Activated naive CD8-positive, alpha-beta T cell treated with anti-CD3 and anti-CD28 coated beads, Interleukin-2, amount 10 ng/mL, durations not matched to agents 7 days and 5 days (primary cell): ENCODE measurements around the gene HRAS. TPM values are rescaled to one million over a fixed set of nuclear protein-coding genes. Genes with fewer than 3 reads are reported as not detected.
"Not testable (repeated sequence)": the region's sequence is repeated elsewhere in the genome, so short reads cannot be mapped to it uniquely, and the experiment has no call there.

Experiments used
- ATAC-seq: fragments of 150-1000 bp; cut with Tn5 transposase; one replicate; pipeline ENCODE4 v1.10.0; 2021; ENCODE audit warnings: low read depth, moderate library complexity
- POLR2A ChIA-PET: fragments of 350-600 bp; sonication (Branson Sonifier 250); formaldehyde crosslinking; loops from one replicate; lab custom pipeline; 2021; ENCODE audit warnings: antibody characterized with exemption; lab: Charles Lee
- DNase-seq: peaks from one replicate; pipeline ENCODE4 v3.0.0; 2021
- H3K27ac Mint-ChIP-seq: one replicate; pipeline ENCODE4 v1.8.0; 2022; ENCODE audit warnings: mild to moderate bottlenecking, mixed read lengths
- H3K27me3 Mint-ChIP-seq: one replicate; pipeline ENCODE4 v1.8.0; 2022; ENCODE audit warnings: mild to moderate bottlenecking, moderate library complexity, mixed read lengths
- H3K36me3 Mint-ChIP-seq: one replicate; pipeline ENCODE4 v1.8.0; 2021; ENCODE audit warnings: mild to moderate bottlenecking, mixed read lengths
- H3K4me1 Mint-ChIP-seq: one replicate; pipeline ENCODE4 v1.8.0; 2021; ENCODE audit warnings: mixed read lengths
- H3K4me3 Mint-ChIP-seq: one replicate; pipeline ENCODE4 v1.8.0; 2022; ENCODE audit warnings: mild to moderate bottlenecking, moderate library complexity, mixed read lengths
- H3K9me3 Mint-ChIP-seq: one replicate; pipeline ENCODE4 v1.8.0; 2021; ENCODE audit warnings: mixed read lengths
- total RNA-seq, 2 experiments: library from RNA; stranded (reverse); gene quantifications; one replicate each; pipeline ENCODE4 v1.2.3, GENCODE V29; 2021

The HRAS gene
- total RNA-seq, 2 experiments from 2014 or later = 47.6 to 49.9 TPM

GRCh38 chr11:574632-575312 is 39.4 kb upstream of the HRAS start:
- Mint-ChIP-seq H3K27ac (peak overlapping the region; percentile 21), H3K27me3 (peaks cover 16% of the 10 kb centered on the region), H3K9me3 (no peaks in the 10 kb centered on the region), H3K4me3 (peak overlapping the region; percentile 87), H3K36me3 (peaks cover 1% of the 10 kb centered on the region), H3K4me1 (peaks cover 32% of the 10 kb centered on the region)
- ATAC-seq = no peak
- no peak for DNase-seq
- POLR2A ChIA-PET = interaction anchor here (1.3 to 2.0 kb wide), 5 partner anchors 9 to 39 kb away, joined by 5 to 23 read pairs (median 9); no protein-coding TSS in a partner anchor

- peaks cover 27% of the 10 kb centered on the region for H3K4me1 Mint-ChIP-seq
- POLR2A ChIA-PET, H3K36me3 Mint-ChIP-seq, H3K9me3 Mint-ChIP-seq, ATAC-seq, H3K27ac Mint-ChIP-seq, DNase-seq: not testable (repeated sequence)
- peak overlapping the region; percentile 87 for H3K4me3 Mint-ChIP-seq
- peaks cover 16% of the 10 kb centered on the region for H3K27me3 Mint-ChIP-seq
These were observed 38.7 kb upstream of the HRAS start for GRCh38 chr11:574031-574570.

DNA sequence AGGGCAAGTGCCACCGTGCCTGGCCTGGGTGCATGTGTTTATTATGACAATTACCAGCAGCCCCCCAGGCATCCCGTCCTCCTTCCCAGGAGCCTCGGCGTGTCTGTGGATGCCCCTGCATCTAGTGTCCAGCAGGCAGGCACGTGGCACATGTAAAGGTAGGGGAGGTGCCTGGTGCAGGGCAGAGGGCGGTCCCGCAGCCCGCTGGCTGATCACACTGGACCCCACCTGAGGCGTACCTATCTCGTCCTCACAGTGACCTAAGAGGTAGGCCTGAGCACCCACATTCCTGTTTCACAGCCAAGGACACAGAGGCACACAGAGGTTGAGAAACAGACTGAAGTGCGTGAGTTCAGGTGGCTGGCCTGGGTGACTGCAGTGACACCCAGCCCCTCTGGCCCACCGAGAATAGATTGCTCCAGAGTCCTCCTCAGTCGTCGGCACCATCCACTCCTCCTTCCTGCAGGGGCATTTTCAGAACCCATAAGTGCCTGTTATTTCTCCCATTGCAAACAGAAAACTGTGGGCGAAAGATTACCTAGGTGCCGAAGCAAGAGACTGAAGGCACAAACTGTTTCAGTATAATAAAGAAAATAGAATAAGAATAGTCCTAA is 37.9 kb upstream of the HRAS start:
- H3K27me3 Mint-ChIP-seq = peaks cover 16% of the 10 kb centered on the region
- H3K36me3 Mint-ChIP-seq = no peaks in the 10 kb centered on the region
- H3K4me1 Mint-ChIP-seq = peaks cover 19% of the 10 kb centered on the region
- ATAC-seq (no peak), DNase-seq (no peak)
- no peak overlapping the region for H3K4me3 Mint-ChIP-seq
- no peak overlapping the region for H3K27ac Mint-ChIP-seq
- no peaks in the 10 kb centered on the region for H3K9me3 Mint-ChIP-seq
- POLR2A ChIA-PET = no interaction called here

DNA sequence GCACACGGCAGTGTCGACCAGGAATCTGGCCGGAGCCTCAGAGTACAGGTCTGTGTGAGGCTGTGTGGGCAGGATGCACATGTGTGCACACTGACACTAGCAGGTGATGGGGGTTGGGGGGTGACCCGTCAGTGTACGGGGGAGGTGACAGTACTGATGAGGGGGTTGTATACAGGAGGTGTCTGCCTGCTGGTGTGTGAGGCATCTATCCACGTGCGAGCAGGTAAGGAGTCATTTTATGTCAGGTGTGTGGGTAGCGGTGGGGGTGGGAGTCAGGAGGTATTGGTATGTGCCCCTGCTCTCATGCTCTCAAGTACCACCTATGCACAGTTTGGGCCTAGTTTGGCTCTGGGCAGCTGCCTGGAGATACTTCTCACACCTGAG is 36.4 kb upstream of the HRAS start:
- Mint-ChIP-seq H3K4me1 (peaks cover 14% of the 10 kb centered on the region), H3K4me3 (no peak overlapping the region), H3K27me3 (peaks cover 16% of the 10 kb centered on the region), H3K27ac (no peak overlapping the region), H3K36me3 (peaks cover 3% of the 10 kb centered on the region), H3K9me3 (no peaks in the 10 kb centered on the region)
- ATAC-seq (no peak), DNase-seq (no peak)
- POLR2A ChIA-PET = no interaction called here

DNA sequence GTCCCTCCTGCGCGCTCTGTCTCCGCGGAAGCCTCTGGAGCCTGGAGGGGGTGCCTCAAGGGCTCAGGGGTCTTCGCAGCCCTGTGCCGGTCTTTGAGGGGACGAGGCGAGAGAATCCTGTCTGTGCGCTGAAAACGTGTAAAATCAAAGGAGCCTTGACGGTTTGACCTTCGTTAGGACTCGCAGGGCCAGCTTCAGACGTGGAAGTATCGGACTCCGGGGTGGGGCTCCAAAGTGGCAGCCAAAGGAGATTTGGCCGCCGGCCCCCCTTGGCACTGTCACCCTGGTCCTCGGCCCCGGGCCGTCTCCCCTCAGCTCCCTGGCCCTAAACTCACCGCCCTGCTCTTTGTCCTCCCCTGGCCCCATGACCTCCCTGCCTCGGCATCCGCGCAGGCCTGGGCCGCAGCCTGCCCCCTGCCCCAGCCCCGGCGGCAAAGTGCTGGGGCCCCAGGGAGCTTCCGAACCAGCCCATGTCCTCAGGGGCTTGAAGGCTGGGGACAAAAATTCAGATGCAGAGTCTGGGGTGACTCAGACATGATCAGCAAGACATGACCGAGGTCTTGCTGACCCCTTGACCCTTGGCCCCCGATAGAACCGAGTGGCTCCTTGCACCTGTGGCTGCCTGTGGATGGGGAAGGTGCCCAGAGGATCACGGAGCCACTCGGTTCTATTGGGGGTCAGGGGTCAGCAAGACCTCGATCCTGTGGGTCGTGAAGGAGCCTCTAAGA is 33.9 kb upstream of the HRAS start:
- Mint-ChIP-seq H3K4me1 (peaks cover 6% of the 10 kb centered on the region), H3K27me3 (peaks cover 9% of the 10 kb centered on the region), H3K27ac (peak overlapping the region; percentile 83), H3K4me3 (peak overlapping the region; percentile 87), H3K36me3 (peaks cover 7% of the 10 kb centered on the region), H3K9me3 (no peaks in the 10 kb centered on the region)
- POLR2A ChIA-PET = interaction anchor here (0.6 to 3.4 kb wide), 11 partner anchors 8 to 276 kb away, joined by 3 to 18 read pairs (median 6); partner anchors contain the start of gene HRAS
- ATAC-seq = no peak
- DNase-seq = no peak

GRCh38 chr11:568306-569157 is 33.2 kb upstream of the HRAS start:
- peak overlapping the region; percentile 83 for H3K27ac Mint-ChIP-seq
- peaks cover 4% of the 10 kb centered on the region for H3K4me1 Mint-ChIP-seq
- H3K27me3 Mint-ChIP-seq = peaks cover 5% of the 10 kb centered on the region
- ATAC-seq (peak; percentile 93), DNase-seq (peak; percentile 99)
- H3K36me3 Mint-ChIP-seq = peaks cover 7% of the 10 kb centered on the region
- POLR2A ChIA-PET = interaction anchor here (0.6 to 3.4 kb wide), 12 partner anchors 9 to 275 kb away, joined by 3 to 18 read pairs (median 4); partner anchors contain the start of gene HRAS
- no peaks in the 10 kb centered on the region for H3K9me3 Mint-ChIP-seq
- H3K4me3 Mint-ChIP-seq = peak overlapping the region; percentile 87

GRCh38 chr11:567629-568292 is 32.4 kb upstream of the HRAS start:
- ATAC-seq = no peak
- peaks cover 7% of the 10 kb centered on the region for H3K36me3 Mint-ChIP-seq
- POLR2A ChIA-PET = interaction anchor here (0.6 to 3.4 kb wide), 11 partner anchors 8 to 158 kb away, joined by 3 to 18 read pairs (median 6); partner anchors contain the start of gene HRAS
- H3K27me3 Mint-ChIP-seq = no peaks in the 10 kb centered on the region
- H3K4me3 Mint-ChIP-seq = peak overlapping the region; percentile 90
- H3K27ac Mint-ChIP-seq = peak overlapping the region; percentile 48
- peaks cover 5% of the 10 kb centered on the region for H3K4me1 Mint-ChIP-seq
- peak; percentile 32 for DNase-seq
- no peaks in the 10 kb centered on the region for H3K9me3 Mint-ChIP-seq

- no peaks in the 10 kb centered on the region for H3K27me3 Mint-ChIP-seq
- peaks cover 5% of the 10 kb centered on the region for H3K4me1 Mint-ChIP-seq
- peaks cover 7% of the 10 kb centered on the region for H3K36me3 Mint-ChIP-seq
- peak overlapping the region; percentile 48 for H3K27ac Mint-ChIP-seq
- POLR2A ChIA-PET = interaction anchor here (0.6 to 3.4 kb wide), 6 partner anchors 8 to 182 kb away, joined by 3 to 18 read pairs (median 4); no protein-coding TSS in a partner anchor
- no peaks in the 10 kb centered on the region for H3K9me3 Mint-ChIP-seq
- no peak for ATAC-seq
- peak; percentile 31 for DNase-seq
- H3K4me3 Mint-ChIP-seq = peak overlapping the region; percentile 90
These were observed 31.7 kb upstream of the HRAS start for GRCh38 chr11:567011-567628.

GRCh38 chr11:565921-566509 is 30.6 kb upstream of the HRAS start:
- Mint-ChIP-seq H3K27me3 (no peaks in the 10 kb centered on the region), H3K27ac (no peak overlapping the region), H3K4me1 (peaks cover 9% of the 10 kb centered on the region), H3K36me3 (peaks cover 7% of the 10 kb centered on the region), H3K4me3 (peak overlapping the region; percentile 90), H3K9me3 (no peaks in the 10 kb centered on the region)
- ATAC-seq (no peak), DNase-seq (no peak)
- POLR2A ChIA-PET = interaction anchor here (1.2 to 3.4 kb wide), 2 partner anchors 10 to 12 kb away, joined by 5 to 18 read pairs; no protein-coding TSS in a partner anchor

DNA sequence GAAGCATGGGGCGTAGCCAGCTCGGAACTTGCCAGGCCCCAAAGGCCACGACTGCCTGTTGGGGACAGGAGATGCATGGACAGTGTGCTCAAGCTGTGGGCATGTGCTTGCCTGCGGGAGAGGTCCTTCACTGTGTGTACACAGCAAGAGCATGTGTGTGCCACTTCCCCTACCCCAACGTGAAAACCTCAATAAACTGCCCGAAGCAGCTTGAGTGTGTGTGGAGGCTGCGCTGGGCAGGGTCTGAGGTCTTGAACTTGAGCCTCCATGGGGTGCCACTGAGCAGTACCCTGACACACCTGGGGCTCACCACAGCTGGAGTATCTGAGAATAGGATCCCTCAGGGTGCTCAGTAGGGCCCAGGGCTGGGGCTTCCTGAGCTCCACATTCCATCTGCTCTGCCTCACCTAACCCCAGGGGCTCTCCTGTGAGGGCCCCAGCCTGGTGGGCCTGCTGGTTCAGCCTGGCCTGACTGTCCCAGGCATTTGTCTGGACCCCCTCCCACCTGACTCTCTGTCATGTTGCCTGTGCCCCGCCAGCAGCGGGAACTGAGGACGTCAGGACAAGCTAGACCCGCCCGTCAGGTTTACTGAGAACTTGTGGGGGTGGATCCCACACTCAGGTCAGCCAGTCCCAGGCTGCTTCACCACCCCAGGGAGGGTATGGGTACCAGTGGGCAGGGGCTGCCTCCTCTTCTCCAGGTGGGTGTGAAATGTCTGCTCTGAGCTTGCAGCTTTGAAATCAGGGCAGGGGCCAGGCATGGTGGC is 28.6 kb upstream of the HRAS start:
- no peak overlapping the region for H3K27ac Mint-ChIP-seq
- H3K9me3 Mint-ChIP-seq = no peaks in the 10 kb centered on the region
- POLR2A ChIA-PET = interaction anchor here (0.7 to 1.9 kb wide), 3 partner anchors 12 to 214 kb away, joined by 3 to 8 read pairs (median 4); partner anchors contain the start of gene PHRF1
- peaks cover 7% of the 10 kb centered on the region for H3K36me3 Mint-ChIP-seq
- peaks cover under 1% of the 10 kb centered on the region for H3K27me3 Mint-ChIP-seq
- peak overlapping the region; percentile 22 for H3K4me3 Mint-ChIP-seq
- ATAC-seq (no peak), DNase-seq (peak; percentile 26)
- peaks cover 14% of the 10 kb centered on the region for H3K4me1 Mint-ChIP-seq
